ENCODE data around the gene PCBP4. TPM values are rescaled to one million over a fixed set of nuclear protein-coding genes. Genes with fewer than 3 reads are reported as not detected.

PCBP4 gene
- polyA plus RNA-seq, 3 donors, result 0.09 to 1.3 (median 0.22) TPM

GRCh38 chr3:51999846-52000245, 32.6 kb upstream of the PCBP4 start:
- Histone ChIP-seq H3K27me3 (ENCODE audit: control insufficient read depth in 2 of 2, insufficient read depth in 2 of 2, low read length in 2 of 2) (no peaks in the 10 kb centered on the region), H3K9ac (ENCODE audit: insufficient read depth, low read length, poor library complexity, severe bottlenecking) (no peak overlapping the region), H2AFZ (ENCODE audit: insufficient read depth, low read depth, low read length, poor library complexity, severe bottlenecking) (no peak overlapping the region), H3K27ac (ENCODE audit: low read depth in 1 of 2, low read length in 2 of 2) (no peak overlapping the region), H3K4me2 (replicated peaks; ENCODE audit: extremely low read depth, low read length, poor library complexity, severe bottlenecking) (no peak overlapping the region), H4K20me1 (ENCODE audit: insufficient read depth, low read length) (peaks cover 6% of the 10 kb centered on the region), H3K36me3 (replicated peaks in 1 of 2; ENCODE audit: control insufficient read depth in 1 of 2, insufficient read depth in 2 of 2, low read length in 2 of 2) (peaks cover under 1% of the 10 kb centered on the region in 2 donors), H3K9me3 (replicated peaks in 1 of 2; ENCODE audit: control insufficient read depth in 1 of 2, insufficient read depth in 1 of 2, low read length in 2 of 2) (no peaks in the 10 kb centered on the region), H3K79me2 (ENCODE audit: insufficient read depth, low read length) (peaks cover 9% of the 10 kb centered on the region), H3K4me3 (replicated peaks in 1 of 3; ENCODE audit: low read depth in 2 of 3, low read length in 3 of 3) (no peak overlapping the region), H3K4me1 (ENCODE audit: control insufficient read depth in 1 of 2, insufficient read depth in 2 of 2, low read length in 2 of 2) (peaks cover 10 to 16% of the 10 kb centered on the region in 2 donors)
- intact Hi-C loops (cut with micrococcal nuclease), result loop anchor here (5.0 kb wide), 1 partner anchor 52 kb away; no protein-coding TSS in a partner anchor
- Mint-ChIP-seq H3K36me3 (peaks cover 0 to 3% of the 10 kb centered on the region in 2 donors), H3K4me3 (no peak overlapping the region), H3K27me3 (ENCODE audit: low read depth in 3 of 3) (peaks cover 2 to 6% (median 6%) of the 10 kb centered on the region in 3 donors), H3K27ac (peak overlapping the region in 1 of 7 donors; percentile 36), H3K4me1 (peaks cover 14% of the 10 kb centered on the region), H3K9me3 (no peaks in the 10 kb centered on the region)
- DNase-seq, result no peak
- 100% methylated on average over 1 of the region's 2 CpGs for WGBS (ENCODE audit: insufficient coverage)
- TF ChIP-seq, protein P1, sequence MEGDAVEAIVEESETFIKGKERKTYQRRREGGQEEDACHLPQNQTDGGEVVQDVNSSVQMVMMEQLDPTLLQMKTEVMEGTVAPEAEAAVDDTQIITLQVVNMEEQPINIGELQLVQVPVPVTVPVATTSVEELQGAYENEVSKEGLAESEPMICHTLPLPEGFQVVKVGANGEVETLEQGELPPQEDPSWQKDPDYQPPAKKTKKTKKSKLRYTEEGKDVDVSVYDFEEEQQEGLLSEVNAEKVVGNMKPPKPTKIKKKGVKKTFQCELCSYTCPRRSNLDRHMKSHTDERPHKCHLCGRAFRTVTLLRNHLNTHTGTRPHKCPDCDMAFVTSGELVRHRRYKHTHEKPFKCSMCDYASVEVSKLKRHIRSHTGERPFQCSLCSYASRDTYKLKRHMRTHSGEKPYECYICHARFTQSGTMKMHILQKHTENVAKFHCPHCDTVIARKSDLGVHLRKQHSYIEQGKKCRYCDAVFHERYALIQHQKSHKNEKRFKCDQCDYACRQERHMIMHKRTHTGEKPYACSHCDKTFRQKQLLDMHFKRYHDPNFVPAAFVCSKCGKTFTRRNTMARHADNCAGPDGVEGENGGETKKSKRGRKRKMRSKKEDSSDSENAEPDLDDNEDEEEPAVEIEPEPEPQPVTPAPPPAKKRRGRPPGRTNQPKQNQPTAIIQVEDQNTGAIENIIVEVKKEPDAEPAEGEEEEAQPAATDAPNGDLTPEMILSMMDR (IDR thresholded peaks at IDR 0.05), result no peak

DNA sequence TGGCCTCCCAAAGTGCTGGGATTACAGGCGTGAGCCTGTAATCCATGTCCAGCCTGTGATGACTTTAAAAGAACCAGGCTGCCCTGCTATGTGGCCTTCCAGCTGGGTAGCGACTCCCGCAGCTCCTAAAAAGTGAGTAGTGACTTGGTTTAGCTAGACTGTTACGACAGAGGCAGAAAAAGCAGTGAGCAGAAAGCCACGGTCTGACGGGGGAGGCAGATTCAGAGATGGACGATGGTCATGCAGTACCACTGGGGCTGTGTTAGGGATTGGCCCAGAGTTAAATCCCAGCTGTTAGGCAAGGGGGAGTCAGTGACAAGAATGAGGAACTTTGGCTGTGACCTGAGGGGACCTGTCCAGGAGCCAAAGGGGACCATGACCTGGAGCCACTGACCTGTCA, 31.5 kb upstream of the PCBP4 start:
- Histone ChIP-seq H3K4me3 (replicated peaks in 1 of 3; ENCODE audit: low read depth in 2 of 3, low read length in 3 of 3) (no peak overlapping the region), H3K9me3 (replicated peaks in 1 of 2; ENCODE audit: control insufficient read depth in 1 of 2, insufficient read depth in 1 of 2, low read length in 2 of 2) (no peaks in the 10 kb centered on the region), H3K9ac (ENCODE audit: insufficient read depth, low read length, poor library complexity, severe bottlenecking) (no peak overlapping the region), H3K4me2 (replicated peaks; ENCODE audit: extremely low read depth, low read length, poor library complexity, severe bottlenecking) (no peak overlapping the region), H3K4me1 (ENCODE audit: control insufficient read depth in 1 of 2, insufficient read depth in 2 of 2, low read length in 2 of 2) (peaks cover 17 to 24% of the 10 kb centered on the region in 2 donors), H3K27me3 (ENCODE audit: control insufficient read depth in 2 of 2, insufficient read depth in 2 of 2, low read length in 2 of 2) (no peaks in the 10 kb centered on the region), H3K36me3 (replicated peaks in 1 of 2; ENCODE audit: control insufficient read depth in 1 of 2, insufficient read depth in 2 of 2, low read length in 2 of 2) (peaks cover 11% of the 10 kb centered on the region in 2 donors), H3K79me2 (ENCODE audit: insufficient read depth, low read length) (peaks cover 19% of the 10 kb centered on the region), H2AFZ (ENCODE audit: insufficient read depth, low read depth, low read length, poor library complexity, severe bottlenecking) (no peak overlapping the region), H3K27ac (ENCODE audit: low read depth in 1 of 2, low read length in 2 of 2) (no peak overlapping the region), H4K20me1 (ENCODE audit: insufficient read depth, low read length) (peaks cover 14% of the 10 kb centered on the region)
- peaks cover 10 to 13% of the 10 kb centered on the region in 2 donors for H3K36me3 Mint-ChIP-seq
- TF ChIP-seq, protein P1 (IDR thresholded peaks at IDR 0.05), result no peak
- H3K4me3 Mint-ChIP-seq, result no peak overlapping the region
- H3K27me3 Mint-ChIP-seq (ENCODE audit: low read depth in 3 of 3), result peaks cover 2 to 6% (median 5%) of the 10 kb centered on the region in 3 donors
- no peak overlapping the region for H3K27ac Mint-ChIP-seq
- peaks cover 21% of the 10 kb centered on the region for H3K4me1 Mint-ChIP-seq
- 82% methylated on average over 7 of the region's 7 CpGs for WGBS (ENCODE audit: insufficient coverage)
- H3K9me3 Mint-ChIP-seq, result no peaks in the 10 kb centered on the region
- no peak for DNase-seq
- intact Hi-C loops (cut with micrococcal nuclease), result loop anchor here in 1 of 2 donors (5.0 kb wide), 1 partner anchor 54 kb away; no protein-coding TSS in a partner anchor

All from CD14-positive monocyte (primary cell).